Stimulated activated CD4-positive, alpha-beta T cell treated with anti-CD3 and anti-CD28 coated beads, Interleukin-15, amount 100 ng/mL, for 48 hours (primary cell): ENCODE results near the gene JMJD6.
"Not testable (repeated sequence)": the region's sequence is repeated elsewhere in the genome, so short reads cannot be mapped to it uniquely, and the experiment has no call there.

ENCODE experiments used
- DNase-seq, 2 donors: peaks; one replicate each; pipeline ENCODE4 v3.0.0-alpha.2; 2020; ENCODE audit warnings: low read depth in 2 of 2

JMJD6 gene

GRCh38 chr17:76716146-76716838, 10.1 kb downstream of the JMJD6 start:
- peak in 1 of 2 donors; percentile 45 for DNase-seq

DNA sequence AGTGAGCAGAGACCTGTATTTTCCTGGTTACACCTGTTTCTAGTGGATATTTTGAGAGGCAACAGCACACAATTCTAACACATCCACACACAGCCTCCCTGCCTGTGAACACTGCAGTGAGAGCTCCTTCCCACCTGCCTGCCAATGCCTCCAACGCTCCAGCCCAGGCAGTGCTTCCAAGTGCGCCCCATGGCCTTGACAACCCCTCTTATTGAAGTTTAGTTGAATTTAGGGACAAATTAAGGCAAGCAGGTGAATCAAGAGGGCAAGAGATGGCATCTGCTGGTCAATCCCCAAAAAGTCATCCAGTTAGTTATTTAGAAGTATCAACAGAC, 10.9 kb downstream of the JMJD6 start:
- no peak for DNase-seq

DNA sequence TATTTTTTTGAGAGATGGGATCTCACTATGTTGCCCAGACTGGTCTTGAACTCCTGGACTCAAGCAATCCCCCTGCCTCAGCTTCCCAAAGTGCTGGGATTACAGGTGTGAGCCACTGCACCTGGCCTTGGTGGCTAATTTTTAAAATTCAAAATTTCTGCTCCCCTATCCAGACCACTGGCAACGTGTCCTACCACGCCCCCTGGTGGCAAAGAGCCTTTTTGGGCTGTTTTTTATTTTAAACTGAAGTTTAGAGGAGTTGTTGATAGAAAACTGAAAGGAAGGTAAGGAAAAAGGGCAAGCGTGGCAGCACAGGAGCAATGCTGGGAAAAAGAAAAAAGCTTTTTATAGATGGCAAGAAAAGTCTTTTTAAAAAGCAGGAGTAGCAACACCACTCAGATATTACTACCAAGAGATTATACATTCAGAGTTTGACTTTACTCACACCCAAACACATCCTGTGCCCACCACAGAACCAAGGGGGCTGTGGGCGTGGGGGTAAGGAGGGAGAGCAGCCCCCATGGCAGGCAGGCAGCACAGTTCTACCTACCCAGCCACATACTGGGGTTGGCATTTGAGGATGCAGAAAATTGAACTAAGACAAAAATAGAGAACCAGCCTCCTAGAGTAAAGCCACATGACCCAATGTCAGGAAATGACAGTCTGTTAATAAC, 11.4 kb downstream of the JMJD6 start:
- DNase-seq = peak; percentile 51 to 72

DNA sequence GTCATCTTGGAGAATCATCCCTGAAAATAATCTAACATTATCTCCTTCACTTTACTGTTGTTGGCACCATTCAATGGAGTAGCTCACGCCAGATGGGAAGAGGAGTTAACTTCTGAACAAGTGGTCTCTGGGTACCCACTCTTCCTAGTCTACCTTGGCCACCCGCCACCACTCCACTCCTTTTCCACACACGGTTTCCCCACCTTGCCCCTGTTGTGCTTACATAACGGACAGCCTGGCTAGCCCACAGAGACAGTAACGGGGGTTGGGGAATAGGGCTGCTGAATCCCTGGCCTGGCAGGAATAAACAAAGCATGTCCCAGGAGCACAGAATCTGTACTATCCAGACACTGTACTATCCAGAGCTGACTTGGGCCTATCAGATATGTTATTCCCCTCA, 12.1 kb downstream of the JMJD6 start:
- DNase-seq = no peak

- DNase-seq = no peak
Measured at GRCh38 chr17:76713765-76714164, 12.6 kb downstream of the JMJD6 start.

DNA sequence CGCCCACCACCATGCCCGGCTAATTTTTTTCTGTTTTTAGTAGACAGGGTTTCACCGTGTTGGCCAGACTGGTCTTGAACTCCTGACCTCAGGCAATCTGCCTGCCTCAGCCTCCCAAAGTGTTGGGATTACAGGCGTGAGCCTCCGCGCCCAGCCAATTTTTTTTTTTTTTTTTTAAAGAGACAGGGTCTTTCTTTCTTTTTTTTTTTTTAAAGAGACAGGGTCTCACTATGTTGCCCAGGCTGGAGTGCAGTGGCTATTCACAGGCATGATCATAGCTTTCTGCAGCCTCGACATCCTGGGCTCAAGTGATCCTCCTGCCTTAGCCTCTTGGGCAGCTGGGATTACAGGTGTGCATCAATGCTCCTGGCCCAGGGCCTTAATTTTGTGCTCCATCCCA, 14.1 kb downstream of the JMJD6 start:
- not testable (repeated sequence) for DNase-seq

- DNase-seq = peak in 1 of 2 donors; percentile 45
Measured at GRCh38 chr17:76710863-76711611, 15.4 kb downstream of the JMJD6 start, which contains the start of gene MXRA7. MXRA7 (minus strand) TSS chr17:76710965; CDS start chr17:76710946, 19 bp downstream.

DNA sequence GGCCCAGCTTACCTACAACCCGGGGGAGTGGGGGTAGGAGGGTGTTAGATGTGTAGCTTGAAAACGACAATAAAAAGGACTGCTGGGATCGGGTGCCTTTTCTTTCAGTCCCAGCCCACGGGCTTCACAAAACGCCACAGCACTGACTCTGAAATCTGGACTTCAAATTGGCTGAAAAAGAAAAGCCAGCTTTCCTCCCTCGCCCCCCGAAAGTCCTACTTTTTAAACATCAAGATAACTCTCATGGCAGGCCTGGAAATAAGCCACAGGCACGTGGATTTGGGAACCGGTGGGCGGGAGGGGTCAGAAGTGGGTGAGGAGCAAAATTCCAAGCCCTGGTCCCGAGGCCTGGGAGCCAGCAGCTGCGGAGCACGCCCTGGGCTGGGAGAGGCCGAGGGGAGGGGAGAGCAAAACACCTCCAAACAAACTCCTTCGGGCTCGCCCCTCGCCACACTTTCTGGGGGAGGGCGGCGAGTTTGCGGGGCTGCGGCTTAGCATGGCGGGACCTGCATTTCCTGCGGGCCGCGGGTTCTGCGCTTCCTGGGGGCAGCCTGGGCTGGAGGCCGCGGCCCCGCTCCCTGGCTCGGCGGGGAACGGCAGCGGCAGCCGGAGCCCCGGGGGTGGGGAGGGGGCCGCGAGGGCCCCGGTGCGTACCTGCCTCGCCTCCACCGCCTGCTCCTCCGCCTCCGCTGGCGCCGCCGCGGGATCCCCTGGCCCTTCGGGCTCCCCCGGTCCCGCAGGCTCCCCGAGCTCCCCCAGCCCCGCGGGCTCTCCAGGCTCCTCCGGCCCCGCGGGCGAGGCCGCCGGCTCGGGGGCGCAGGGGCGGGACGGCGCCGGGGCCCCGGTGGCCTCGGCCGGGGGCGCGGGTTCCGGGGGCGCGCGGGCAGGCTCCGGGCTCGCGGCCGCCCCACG, 16.2 kb downstream of the JMJD6 start:
- DNase-seq = not testable (repeated sequence)

DNA sequence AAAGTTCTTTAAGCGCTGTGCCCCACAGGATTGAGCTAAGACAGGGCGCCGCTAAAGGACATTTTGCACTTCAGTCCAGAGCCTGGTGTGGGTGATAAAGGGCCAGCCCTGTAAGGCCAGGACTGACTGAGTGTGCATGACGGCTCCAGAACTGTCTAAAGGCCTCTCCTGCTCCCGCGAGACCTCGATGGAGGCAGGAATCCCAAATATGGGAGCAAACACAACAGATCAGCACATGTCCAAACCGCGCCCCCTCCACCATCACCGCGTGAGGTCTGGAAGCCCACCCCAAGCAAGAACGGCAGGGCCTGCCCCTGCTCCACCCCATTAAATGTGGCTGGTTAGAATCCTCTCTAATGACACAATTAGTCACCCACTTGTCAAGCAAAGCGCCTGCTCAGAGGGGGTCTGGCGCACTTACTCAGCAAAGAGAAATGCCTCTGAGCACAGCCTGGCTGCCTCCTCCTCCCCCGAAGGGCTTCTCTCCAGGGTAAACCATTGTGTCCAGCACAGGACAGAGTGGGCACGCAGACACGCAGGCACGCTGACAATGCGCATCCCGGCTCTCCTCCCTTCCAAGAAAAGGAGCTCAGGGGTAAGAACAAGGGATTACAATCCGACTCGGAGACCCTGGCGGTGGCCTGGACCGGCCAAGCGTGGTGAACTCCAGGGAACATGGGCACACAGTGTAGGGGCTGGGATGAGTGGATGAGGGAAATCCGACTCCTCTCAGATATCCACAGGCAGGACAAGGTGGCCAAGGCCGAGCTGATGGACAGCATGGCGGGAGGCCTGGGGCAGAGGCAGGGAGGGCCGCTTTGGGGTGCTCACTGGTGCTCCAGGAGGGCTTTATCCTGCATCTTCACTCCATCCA, 17.1 kb downstream of the JMJD6 start:
- DNase-seq = no peak

DNA sequence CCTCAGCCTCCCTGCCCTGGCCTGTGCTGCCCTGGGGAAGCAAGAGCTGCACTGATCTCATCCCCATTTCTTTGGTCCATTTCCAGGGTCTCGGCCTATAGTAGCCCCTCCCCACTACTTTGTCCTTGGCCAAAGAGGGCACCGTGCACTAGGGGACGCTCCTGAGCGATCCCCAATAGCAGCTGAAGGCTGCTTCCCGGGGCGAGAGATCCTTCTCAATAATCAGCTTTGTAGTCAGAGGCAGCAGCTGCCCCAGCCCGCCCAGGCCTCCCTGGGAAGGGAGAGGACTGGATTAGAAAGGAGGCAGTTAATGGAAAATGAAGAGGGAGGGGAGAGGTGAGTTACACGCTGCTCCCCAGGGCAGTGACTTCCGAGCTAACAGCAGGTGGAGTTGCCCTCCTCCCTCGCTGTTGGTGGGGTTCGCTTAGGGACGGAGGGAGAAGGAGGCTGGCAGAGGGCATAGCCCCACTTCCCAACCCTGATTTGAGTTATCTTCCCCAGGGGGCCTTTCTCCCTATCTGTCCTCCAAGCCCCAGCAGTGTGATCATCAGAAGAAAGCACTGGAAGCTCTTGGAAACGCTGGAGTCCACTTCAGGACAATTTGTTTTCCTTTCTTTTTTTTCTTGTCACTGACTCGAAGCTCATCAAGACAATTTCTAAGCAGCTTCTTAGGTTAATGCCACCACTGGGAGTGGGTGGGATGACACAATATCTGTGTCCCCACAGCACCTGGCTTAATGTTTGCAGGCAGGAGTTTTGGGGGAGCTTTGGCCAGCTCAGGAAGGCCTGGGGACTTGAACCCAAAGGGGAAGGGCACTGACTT, 18.2 kb downstream of the JMJD6 start:
- DNase-seq = no peak

GRCh38 chr17:76706817-76707216, 19.6 kb downstream of the JMJD6 start:
- DNase-seq = no peak

GRCh38 chr17:76704805-76705204, 21.6 kb downstream of the JMJD6 start:
- DNase-seq = no peak

DNA sequence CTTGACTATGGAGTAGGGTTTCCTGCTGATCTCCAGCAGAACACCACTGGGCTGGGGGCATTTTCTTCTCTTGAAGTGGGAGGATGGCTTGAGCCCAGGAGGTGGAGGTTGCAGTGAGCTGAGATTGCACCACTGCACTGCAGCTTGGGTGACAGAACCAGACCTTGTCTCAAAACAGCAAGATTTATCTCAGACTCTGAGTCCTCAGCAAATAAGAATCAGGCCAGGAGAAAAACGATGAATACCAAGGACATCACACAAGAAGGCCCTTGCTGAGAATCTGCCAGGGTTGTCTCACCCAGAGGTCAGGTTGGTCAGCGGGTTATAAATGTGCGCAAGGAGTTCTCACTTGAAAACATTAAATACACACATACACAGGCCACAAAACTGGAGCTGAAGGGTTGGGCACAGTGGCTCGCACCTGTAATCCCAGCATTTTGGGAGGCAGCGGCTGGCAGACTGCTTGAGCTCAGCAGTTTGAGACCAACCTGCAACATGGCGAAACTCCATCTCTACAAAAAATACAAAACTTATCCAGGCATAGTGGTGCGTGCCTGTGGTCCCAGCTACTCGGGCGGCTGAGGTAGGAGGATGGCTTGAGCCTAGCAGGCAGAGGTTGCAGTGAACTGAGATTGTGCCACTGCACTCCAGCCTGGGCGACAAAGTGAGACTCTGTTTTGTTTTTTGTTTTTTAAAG, 23.3 kb downstream of the JMJD6 start:
- no peak for DNase-seq

DNA sequence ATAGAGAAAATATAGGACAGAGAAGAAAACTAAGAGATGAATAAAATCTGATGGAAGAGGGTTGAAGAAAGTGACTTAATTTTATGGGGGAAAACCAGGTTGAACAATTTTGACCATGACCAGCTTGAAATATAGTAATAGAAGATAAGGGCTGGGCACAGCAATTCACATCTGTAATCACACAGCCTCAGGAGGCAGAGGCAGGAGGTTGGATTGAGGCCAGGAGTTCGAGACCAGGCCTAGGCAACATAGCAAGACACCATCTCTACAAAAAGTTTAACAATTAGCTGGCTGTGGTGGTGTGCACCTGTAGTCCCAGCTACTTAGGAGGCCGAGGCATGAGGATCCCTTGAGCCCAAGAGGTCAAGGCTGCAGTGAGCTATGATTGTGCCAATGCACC, 24.3 kb downstream of the JMJD6 start:
- no peak for DNase-seq

GRCh38 chr17:76701471-76701967, 24.9 kb downstream of the JMJD6 start:
- DNase-seq = no peak

DNA sequence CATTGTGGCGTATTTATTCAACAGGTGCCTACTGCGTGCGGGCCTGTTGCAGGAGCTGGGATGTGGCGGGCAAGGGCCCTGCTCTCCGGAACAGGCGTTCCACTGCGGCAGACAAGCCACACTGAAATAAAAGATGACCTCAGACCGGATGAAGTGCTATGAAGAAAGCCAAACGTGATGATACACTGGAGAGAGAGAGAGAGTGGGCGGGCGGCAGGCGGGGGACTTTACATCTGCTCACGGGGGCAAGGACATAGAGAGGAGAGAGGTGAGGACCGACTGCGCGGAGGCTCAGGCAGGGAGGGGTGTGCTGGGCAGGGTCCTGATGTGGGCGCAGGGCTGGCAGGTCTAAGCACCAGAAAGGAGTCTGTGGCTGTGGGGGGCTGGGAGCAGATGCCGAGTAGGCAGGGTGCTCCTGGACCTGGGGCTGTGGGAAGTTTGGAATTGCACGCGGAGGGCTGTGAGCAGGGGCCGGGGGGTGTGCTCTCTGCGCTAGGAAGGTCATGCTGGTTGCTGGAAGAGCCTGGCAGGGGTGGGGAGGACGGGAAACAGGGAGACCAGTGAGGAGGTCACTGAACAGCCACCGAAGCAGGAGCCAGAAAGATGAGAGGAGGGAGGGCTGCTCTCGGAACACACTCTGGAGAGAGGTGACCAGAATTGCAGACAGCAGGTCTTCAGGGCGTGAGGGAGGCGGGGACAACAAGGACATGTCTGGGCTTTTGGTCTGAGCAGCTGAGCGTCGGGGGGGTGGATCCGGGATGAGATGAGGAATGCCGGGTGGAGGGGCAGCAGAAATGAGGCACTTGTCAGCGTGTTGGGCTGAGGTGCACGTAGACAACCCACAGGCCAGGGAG, 25.6 kb downstream of the JMJD6 start:
- DNase-seq = no peak

DNA sequence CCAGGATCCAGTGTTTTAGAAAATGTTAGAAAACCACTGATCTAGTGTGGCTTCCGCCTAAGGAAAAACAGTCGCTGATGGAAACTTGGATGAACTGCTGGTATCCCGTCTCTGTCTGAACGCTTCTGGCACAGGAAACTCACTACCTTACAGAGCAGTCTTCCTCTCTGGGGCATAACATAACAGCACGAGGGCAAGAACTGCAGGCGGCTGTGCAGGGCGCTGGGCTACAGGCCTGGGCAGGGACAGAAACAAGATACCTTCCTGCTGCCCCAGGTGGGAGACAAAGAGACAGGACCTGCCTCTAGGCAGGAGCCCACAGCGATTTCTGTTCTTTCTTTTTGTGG, 26.2 kb downstream of the JMJD6 start:
- no peak for DNase-seq

- DNase-seq = not testable (repeated sequence)
Measured at GRCh38 chr17:76698466-76698977, 27.9 kb downstream of the JMJD6 start.
